Activated CD4-positive, alpha-beta T cell treated with anti-CD3 and anti-CD28 coated beads, Interleukin-2, Interleukin-4, amounts not matched to agents 100 ng/mL and 50 ng/mL, durations not matched to agents 16 hours and 8 hours (primary cell): ENCODE measurements around the gene KIF12.
"Not testable (repeated sequence)": the region's sequence is repeated elsewhere in the genome, so short reads cannot be mapped to it uniquely, and the experiment has no call there.

Source experiments
- DNase-seq: peaks from one replicate; pipeline ENCODE4 v3.0.0-alpha.2; 2020; ENCODE audit warnings: low spot score

The KIF12 gene

GRCh38 chr9:114084282-114085073 is 14.6 kb downstream of the KIF12 start:
- no peak for DNase-seq

GRCh38 chr9:114083666-114084065 is 15.4 kb downstream of the KIF12 start:
- DNase-seq, result no peak

GRCh38 chr9:114082763-114083412 is 16.2 kb downstream of the KIF12 start:
- DNase-seq, result not testable (repeated sequence)

- DNase-seq, result peak; percentile 85
Observed at GRCh38 chr9:114082017-114082762, 16.9 kb downstream of the KIF12 start.

GRCh38 chr9:114081441-114082016 is 17.6 kb downstream of the KIF12 start:
- no peak for DNase-seq

- no peak for DNase-seq
Observed at GRCh38 chr9:114080773-114081440, 18.2 kb downstream of the KIF12 start.

- no peak for DNase-seq
Observed at GRCh38 chr9:114080195-114080772, 18.8 kb downstream of the KIF12 start.

- DNase-seq, result no peak
Observed at GRCh38 chr9:114078781-114079156, 20.3 kb downstream of the KIF12 start.

GRCh38 chr9:114078021-114078780 is 20.9 kb downstream of the KIF12 start, which contains the start of gene AMBP:
Gene AMBP, minus strand, starts transcription at chr9:114078300. Its CDS starts 91 bp downstream, at chr9:114078209.
- no peak for DNase-seq

- DNase-seq, result no peak
Observed at GRCh38 chr9:114077162-114077837, 21.8 kb downstream of the KIF12 start.

GRCh38 chr9:114076237-114077161 is 22.6 kb downstream of the KIF12 start:
- DNase-seq, result no peak

- DNase-seq, result no peak
Observed at GRCh38 chr9:114075602-114076001, 23.5 kb downstream of the KIF12 start.

GRCh38 chr9:114072184-114073140 is 26.6 kb downstream of the KIF12 start:
- DNase-seq, result no peak

GRCh38 chr9:114071197-114071795 is 27.8 kb downstream of the KIF12 start:
- DNase-seq, result no peak

- DNase-seq, result no peak
Observed at GRCh38 chr9:114070188-114071103, 28.6 kb downstream of the KIF12 start.

- DNase-seq, result no peak
Observed at GRCh38 chr9:114069476-114070187, 29.5 kb downstream of the KIF12 start.
